Dermis lymphatic vessel endothelial cell (primary cell): ENCODE results near the gene DCUN1D3. TPM values are rescaled to one million over a fixed set of nuclear protein-coding genes. Genes with fewer than 3 reads are reported as not detected.

ENCODE experiments used
- total RNA-seq: library from RNA; depleted of rRNA; stranded (reverse); fragments of >200 nt; gene quantifications from 2 replicates; pipeline ENCODE4 v1.2.1, GENCODE V29; 2014

The DCUN1D3 gene, protein sequence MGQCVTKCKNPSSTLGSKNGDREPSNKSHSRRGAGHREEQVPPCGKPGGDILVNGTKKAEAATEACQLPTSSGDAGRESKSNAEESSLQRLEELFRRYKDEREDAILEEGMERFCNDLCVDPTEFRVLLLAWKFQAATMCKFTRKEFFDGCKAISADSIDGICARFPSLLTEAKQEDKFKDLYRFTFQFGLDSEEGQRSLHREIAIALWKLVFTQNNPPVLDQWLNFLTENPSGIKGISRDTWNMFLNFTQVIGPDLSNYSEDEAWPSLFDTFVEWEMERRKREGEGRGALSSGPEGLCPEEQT
- 17.1 and 20.2 TPM in 2 replicates for total RNA-seq

DNA sequence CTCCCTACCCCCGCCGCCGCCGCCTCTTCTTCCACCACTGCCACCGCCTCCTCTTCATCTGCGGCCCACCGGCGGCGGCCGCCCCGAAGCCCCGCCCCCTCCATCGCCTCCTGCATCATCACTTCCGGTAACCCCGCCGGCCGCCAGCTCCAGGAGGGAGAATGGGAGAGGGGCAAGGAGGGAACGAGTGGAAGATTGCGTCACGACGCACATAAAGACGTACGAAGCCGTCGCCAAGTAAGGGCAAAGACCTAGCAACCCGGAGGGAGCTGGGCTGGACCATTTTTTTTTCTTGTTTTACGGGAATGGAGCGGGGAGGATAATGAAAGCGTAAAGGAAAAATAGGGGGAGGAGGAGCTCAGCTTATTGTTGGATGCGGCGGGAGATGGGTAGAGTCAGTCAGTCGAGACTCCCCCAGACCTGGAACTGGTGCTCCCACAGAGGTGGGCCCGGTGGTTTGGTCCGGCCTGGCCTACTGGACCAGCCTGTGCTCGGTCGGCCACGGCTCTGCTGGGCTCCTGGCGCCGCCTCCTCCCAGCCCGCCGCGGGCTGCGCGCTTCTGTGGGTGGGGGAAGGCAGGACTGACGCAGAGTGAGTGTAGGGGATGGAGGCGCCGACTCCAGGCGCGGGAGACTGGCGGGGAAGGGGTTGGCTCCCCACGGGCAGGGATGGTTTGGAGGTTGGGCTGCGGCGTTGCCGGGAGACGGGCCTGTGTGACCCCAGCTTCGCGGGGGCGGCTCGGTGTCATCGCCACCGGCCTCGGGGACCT is at the start of gene DCUN1D3, which contains the start of gene LYRM1:
Gene DCUN1D3 (minus strand): TSS at position 60 of the 769 bp plus-strand sequence. CDS start 37,820 bp downstream, outside the sequence.
Gene LYRM1 (plus strand): TSS at position 473 of the 769 bp plus-strand sequence. CDS start 14,785 bp downstream, outside the sequence.

GRCh38 chr16:20806168-20807050 is 93.7 kb downstream of the DCUN1D3 start, which contains the start of the genes ERI2 and REXO5:
TSS of gene ERI2 (minus strand) at chr16:20806472. CDS start at chr16:20806430, 42 bp downstream.
TSS of gene REXO5 (plus strand) at chr16:20806527. CDS start at chr16:20806954, 427 bp downstream.

Other genes starting within 250 kb of the DCUN1D3 start
- gene ACSM1, start 202.7 kb downstream of the DCUN1D3 start, total RNA-seq = 0.09 TPM in 1 of 2 replicates, not detected in the other
- 76.0 and 84.6 TPM in 2 replicates for gene THUMPD1, start 158.5 kb downstream of the DCUN1D3 start, total RNA-seq
- not detected in 2 replicates for gene ACSM3, start 136.3 kb downstream of the DCUN1D3 start, total RNA-seq
- gene ERI2, start 93.9 kb downstream of the DCUN1D3 start, total RNA-seq = 11.4 and 13.9 TPM in 2 replicates
- gene REXO5, start 93.8 kb downstream of the DCUN1D3 start, total RNA-seq = 2.2 and 3.7 TPM in 2 replicates
- 45.2 and 54.7 TPM in 2 replicates for gene LYRM1, start 413 bp upstream of the DCUN1D3 start, total RNA-seq